Measurements from ENCODE around the gene EXOC6B. TPM values are rescaled to one million over a fixed set of nuclear protein-coding genes. Genes with fewer than 3 reads are reported as not detected.

The EXOC6B gene
- total RNA-seq, 1 experiment from 2014 or later = 26.5 TPM

- H3K27me3 ChIP-seq (replicated peaks) = no peaks in the 10 kb centered on the region
- H3K9me3 ChIP-seq (replicated peaks) = no peaks in the 10 kb centered on the region
- H3K4me3 ChIP-seq = no peak overlapping the region
- DNase-seq (ENCODE audit: low read depth in 1 of 2, low spot score in 2 of 2) = no peak
- no peaks in the 10 kb centered on the region for H3K36me3 ChIP-seq
- no peak overlapping the region for H3K27ac ChIP-seq
- H3K4me1 ChIP-seq (replicated peaks) = peaks cover 22% of the 10 kb centered on the region
Measured at GRCh38 chr2:72412214-72412613, 413.6 kb downstream of the EXOC6B start.

- Histone ChIP-seq H3K9me3 (replicated peaks) (no peaks in the 10 kb centered on the region), H3K27ac (no peak overlapping the region), H3K4me1 (replicated peaks) (peaks cover 3% of the 10 kb centered on the region), H3K4me3 (no peak overlapping the region), H3K27me3 (replicated peaks) (no peaks in the 10 kb centered on the region), H3K36me3 (no peaks in the 10 kb centered on the region)
- DNase-seq (ENCODE audit: low read depth in 1 of 2, low spot score in 2 of 2) = no peak
Measured at GRCh38 chr2:72399879-72400278, 426.0 kb downstream of the EXOC6B start.

GRCh38 chr2:72395096-72395495, 430.7 kb downstream of the EXOC6B start:
- DNase-seq (ENCODE audit: low read depth in 1 of 2, low spot score in 2 of 2) = no peak
- Histone ChIP-seq H3K9me3 (replicated peaks) (no peaks in the 10 kb centered on the region), H3K27me3 (replicated peaks) (no peaks in the 10 kb centered on the region), H3K4me3 (no peak overlapping the region), H3K36me3 (no peaks in the 10 kb centered on the region), H3K27ac (no peak overlapping the region), H3K4me1 (replicated peaks) (peaks cover 9% of the 10 kb centered on the region)

GRCh38 chr2:72394541-72395070, 431.2 kb downstream of the EXOC6B start:
- Histone ChIP-seq H3K4me1 (replicated peaks) (peaks cover 9% of the 10 kb centered on the region), H3K36me3 (no peaks in the 10 kb centered on the region), H3K27me3 (replicated peaks) (no peaks in the 10 kb centered on the region), H3K4me3 (no peak overlapping the region), H3K27ac (0 out of 2 replicates have a peak overlapping the region, but pooled peaks have one; percentile 15), H3K9me3 (replicated peaks) (no peaks in the 10 kb centered on the region)
- no peak for DNase-seq (ENCODE audit: low read depth in 1 of 2, low spot score in 2 of 2)

GRCh38 chr2:72389447-72389846, 436.4 kb downstream of the EXOC6B start:
- H3K4me1 ChIP-seq (replicated peaks) = peaks cover 1% of the 10 kb centered on the region; the same call in 1 of the 2 replicates
- H3K27me3 ChIP-seq (replicated peaks) = no peaks in the 10 kb centered on the region
- H3K9me3 ChIP-seq (replicated peaks) = no peaks in the 10 kb centered on the region
- DNase-seq (ENCODE audit: low read depth in 1 of 2, low spot score in 2 of 2) = no peak
- no peak overlapping the region for H3K27ac ChIP-seq
- H3K4me3 ChIP-seq = no peak overlapping the region
- no peaks in the 10 kb centered on the region for H3K36me3 ChIP-seq

GRCh38 chr2:72388263-72388662, 437.6 kb downstream of the EXOC6B start:
- no peak overlapping the region for H3K4me3 ChIP-seq
- H3K27me3 ChIP-seq (replicated peaks) = no peaks in the 10 kb centered on the region
- no peaks in the 10 kb centered on the region for H3K4me1 ChIP-seq (replicated peaks)
- no peak overlapping the region for H3K27ac ChIP-seq
- H3K36me3 ChIP-seq = no peaks in the 10 kb centered on the region
- H3K9me3 ChIP-seq (replicated peaks) = no peaks in the 10 kb centered on the region
- DNase-seq (ENCODE audit: low read depth in 1 of 2, low spot score in 2 of 2) = no peak

GRCh38 chr2:72386288-72386687, 439.5 kb downstream of the EXOC6B start:
- H3K27ac ChIP-seq = no peak overlapping the region
- no peaks in the 10 kb centered on the region for H3K4me1 ChIP-seq (replicated peaks)
- no peak overlapping the region for H3K4me3 ChIP-seq
- no peak for DNase-seq (ENCODE audit: low read depth in 1 of 2, low spot score in 2 of 2)
- H3K9me3 ChIP-seq (replicated peaks) = no peaks in the 10 kb centered on the region
- H3K27me3 ChIP-seq (replicated peaks) = no peaks in the 10 kb centered on the region
- H3K36me3 ChIP-seq = no peaks in the 10 kb centered on the region

DNA sequence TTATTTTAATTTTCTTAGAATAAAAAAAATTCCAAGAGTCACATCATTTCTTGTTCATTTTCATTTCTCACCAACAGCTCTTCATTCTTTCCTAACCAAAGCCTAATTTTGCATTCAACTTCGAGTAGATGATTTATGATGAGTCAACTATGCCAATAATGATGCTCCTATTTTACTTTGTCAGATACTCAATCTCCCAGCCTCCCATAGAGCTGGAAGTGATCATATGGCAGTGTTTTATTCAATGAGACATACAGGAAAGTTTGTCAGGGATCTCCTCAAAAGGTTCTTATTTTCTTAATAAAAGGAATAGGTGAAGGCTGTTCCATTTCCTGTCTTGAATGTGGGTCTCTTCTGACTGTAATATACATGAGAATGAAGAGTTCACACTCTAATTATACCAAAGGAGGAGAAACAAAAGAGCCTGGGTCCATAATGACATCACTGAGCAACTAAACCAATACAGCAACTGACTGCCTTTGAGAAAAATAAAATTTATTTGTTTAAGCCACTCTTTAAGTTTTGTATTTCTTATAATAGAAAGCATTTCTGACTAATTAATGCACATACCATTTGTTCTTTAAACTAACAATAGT, 447.0 kb downstream of the EXOC6B start:
- DNase-seq (ENCODE audit: low read depth in 1 of 2, low spot score in 2 of 2) = no peak
- no peak overlapping the region for H3K27ac ChIP-seq
- no peaks in the 10 kb centered on the region for H3K4me1 ChIP-seq (replicated peaks)
- H3K27me3 ChIP-seq (replicated peaks) = no peaks in the 10 kb centered on the region
- no peaks in the 10 kb centered on the region for H3K36me3 ChIP-seq
- H3K9me3 ChIP-seq (replicated peaks) = no peaks in the 10 kb centered on the region
- H3K4me3 ChIP-seq = no peak overlapping the region

- Histone ChIP-seq H3K27ac (no peak overlapping the region), H3K4me1 (replicated peaks) (peaks cover 3% of the 10 kb centered on the region; the same call in 1 of the 2 replicates), H3K36me3 (no peaks in the 10 kb centered on the region), H3K9me3 (replicated peaks) (no peaks in the 10 kb centered on the region; the same call in 1 of the 2 replicates), H3K27me3 (replicated peaks) (no peaks in the 10 kb centered on the region), H3K4me3 (no peak overlapping the region)
- DNase-seq (ENCODE audit: low read depth in 1 of 2, low spot score in 2 of 2) = peak; percentile 64 to 80
Measured at GRCh38 chr2:72367530-72368225, 458.2 kb downstream of the EXOC6B start.

DNA sequence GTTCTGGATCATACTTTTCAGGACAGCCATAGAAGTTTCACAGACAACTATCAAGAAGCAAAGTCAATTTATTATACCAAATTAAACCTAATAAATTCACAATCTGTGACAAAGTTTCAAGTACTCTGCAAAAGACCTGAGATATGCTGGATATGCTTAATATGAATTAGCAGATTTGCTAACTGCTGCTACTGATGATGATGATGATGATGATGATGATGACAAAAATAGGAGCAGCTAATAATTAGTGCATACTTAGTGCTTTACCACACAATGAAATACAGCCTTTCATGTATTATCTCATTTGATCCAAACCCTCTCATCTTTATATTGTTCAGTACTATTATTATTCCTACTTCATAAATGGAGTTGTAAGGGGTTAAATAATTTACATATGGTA, 462.4 kb downstream of the EXOC6B start:
- no peak for DNase-seq (ENCODE audit: low read depth in 1 of 2, low spot score in 2 of 2)
- Histone ChIP-seq H3K27me3 (replicated peaks) (no peaks in the 10 kb centered on the region), H3K27ac (no peak overlapping the region), H3K9me3 (replicated peaks) (no peaks in the 10 kb centered on the region; the same call in 1 of the 2 replicates), H3K4me1 (replicated peaks) (peaks cover 3% of the 10 kb centered on the region; the same call in 1 of the 2 replicates), H3K4me3 (no peak overlapping the region), H3K36me3 (no peaks in the 10 kb centered on the region)

- H3K4me3 ChIP-seq = no peak overlapping the region
- H3K36me3 ChIP-seq = no peaks in the 10 kb centered on the region
- DNase-seq (ENCODE audit: low read depth in 1 of 2, low spot score in 2 of 2) = no peak
- no peak overlapping the region for H3K27ac ChIP-seq
- no peaks in the 10 kb centered on the region for H3K27me3 ChIP-seq (replicated peaks)
- no peaks in the 10 kb centered on the region; the same call in 1 of the 2 replicates for H3K9me3 ChIP-seq (replicated peaks)
- peaks cover 3% of the 10 kb centered on the region; the same call in 1 of the 2 replicates for H3K4me1 ChIP-seq (replicated peaks)
Measured at GRCh38 chr2:72362733-72363132, 463.1 kb downstream of the EXOC6B start.

- H3K9me3 ChIP-seq (replicated peaks) = no peaks in the 10 kb centered on the region
- no peak for DNase-seq (ENCODE audit: low read depth in 1 of 2, low spot score in 2 of 2)
- H3K27ac ChIP-seq = no peak overlapping the region
- H3K36me3 ChIP-seq = no peaks in the 10 kb centered on the region
- no peaks in the 10 kb centered on the region for H3K27me3 ChIP-seq (replicated peaks)
- no peak overlapping the region for H3K4me3 ChIP-seq
- no peaks in the 10 kb centered on the region for H3K4me1 ChIP-seq (replicated peaks)
Measured at GRCh38 chr2:72361521-72361920, 464.3 kb downstream of the EXOC6B start.

GRCh38 chr2:72361042-72361441, 464.8 kb downstream of the EXOC6B start:
- Histone ChIP-seq H3K27ac (no peak overlapping the region), H3K9me3 (replicated peaks) (no peaks in the 10 kb centered on the region), H3K4me1 (replicated peaks) (no peaks in the 10 kb centered on the region), H3K4me3 (no peak overlapping the region), H3K27me3 (replicated peaks) (no peaks in the 10 kb centered on the region), H3K36me3 (no peaks in the 10 kb centered on the region)
- DNase-seq (ENCODE audit: low read depth in 1 of 2, low spot score in 2 of 2) = no peak

DNA sequence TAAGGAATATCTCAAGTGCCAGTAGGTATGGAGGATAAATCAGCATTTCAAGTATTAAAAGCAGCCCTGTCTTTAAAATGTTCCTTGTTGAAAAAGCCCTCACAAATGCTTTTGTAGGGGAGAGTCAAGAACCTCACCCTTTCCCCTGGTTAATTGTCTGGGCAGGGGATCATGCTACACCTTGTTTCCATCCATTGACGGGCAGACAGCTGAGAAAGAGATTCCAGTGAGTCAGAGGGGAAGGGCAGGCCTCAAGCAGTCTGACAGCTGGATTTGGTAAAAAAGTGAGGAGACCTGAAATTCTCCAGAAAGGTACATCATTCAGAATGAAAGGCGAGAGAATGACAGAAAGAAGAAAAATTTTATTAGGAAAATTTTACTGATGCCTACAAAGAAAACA, 475.0 kb downstream of the EXOC6B start:
- no peak overlapping the region for H3K27ac ChIP-seq
- no peaks in the 10 kb centered on the region for H3K4me1 ChIP-seq (replicated peaks)
- no peak for DNase-seq (ENCODE audit: low read depth in 1 of 2, low spot score in 2 of 2)
- no peaks in the 10 kb centered on the region for H3K9me3 ChIP-seq (replicated peaks)
- H3K4me3 ChIP-seq = no peak overlapping the region
- H3K27me3 ChIP-seq (replicated peaks) = no peaks in the 10 kb centered on the region
- H3K36me3 ChIP-seq = no peaks in the 10 kb centered on the region

All from SJSA1 (cell line).